Inferior parietal cortex (tissue), 1 donor: Measurements from ENCODE around the gene ANKRD28.
A peak's percentile ranks its signal among the peaks of the same experiment; 100 is the strongest.
"Not testable (repeated sequence)": the region's sequence is repeated elsewhere in the genome, so short reads cannot be mapped to it uniquely, and the experiment has no call there.

Source experiments
- DNase-seq: peaks from one replicate; pipeline ENCODE4 v3.0.0-alpha.2; 2016; ENCODE audit errors: extremely low spot score

Gene ANKRD28

GRCh38 chr3:15797642-15798303 is at the start of gene ANKRD28:
ANKRD28 (minus strand) TSS chr3:15797979; CDS start chr3:15796521, 1,458 bp downstream.
- peak; percentile 83 for DNase-seq

- DNase-seq = no peak
Measured at GRCh38 chr3:15847239-15847638, 49.5 kb upstream of the ANKRD28 start.

- DNase-seq = no peak
Measured at GRCh38 chr3:15846606-15847005, 48.8 kb upstream of the ANKRD28 start.

- DNase-seq = no peak
Measured at GRCh38 chr3:15845475-15845874, 47.7 kb upstream of the ANKRD28 start.

GRCh38 chr3:15844889-15845288 is 47.1 kb upstream of the ANKRD28 start:
- no peak for DNase-seq

- DNase-seq = not testable (repeated sequence)
Measured at GRCh38 chr3:15841091-15841973, 43.6 kb upstream of the ANKRD28 start.

GRCh38 chr3:15839568-15839967 is 41.8 kb upstream of the ANKRD28 start:
- no peak for DNase-seq

- DNase-seq = no peak
Measured at GRCh38 chr3:15831927-15832326, 34.1 kb upstream of the ANKRD28 start.

GRCh38 chr3:15825016-15825415 is 27.2 kb upstream of the ANKRD28 start:
- no peak for DNase-seq

- DNase-seq = no peak
Measured at GRCh38 chr3:15823092-15823491, 25.3 kb upstream of the ANKRD28 start.

- DNase-seq = no peak
Measured at GRCh38 chr3:15822281-15822680, 24.5 kb upstream of the ANKRD28 start.

- no peak for DNase-seq
Measured at GRCh38 chr3:15820911-15821310, 23.1 kb upstream of the ANKRD28 start.

GRCh38 chr3:15819576-15819975 is 21.8 kb upstream of the ANKRD28 start:
- no peak for DNase-seq

GRCh38 chr3:15819043-15819442 is 21.3 kb upstream of the ANKRD28 start:
- DNase-seq = no peak

GRCh38 chr3:15815696-15816095 is 17.9 kb upstream of the ANKRD28 start:
- peak; percentile 77 for DNase-seq

GRCh38 chr3:15813079-15813478 is 15.3 kb upstream of the ANKRD28 start:
- not testable (repeated sequence) for DNase-seq

GRCh38 chr3:15812183-15812582 is 14.4 kb upstream of the ANKRD28 start:
- peak; percentile 69 for DNase-seq

- no peak for DNase-seq
Measured at GRCh38 chr3:15810702-15811101, 12.9 kb upstream of the ANKRD28 start.

- DNase-seq = no peak
Measured at GRCh38 chr3:15809313-15809712, 11.5 kb upstream of the ANKRD28 start.

- DNase-seq = no peak
Measured at GRCh38 chr3:15808679-15809310, 11.0 kb upstream of the ANKRD28 start.

- no peak for DNase-seq
Measured at GRCh38 chr3:15805756-15806266, 8.0 kb upstream of the ANKRD28 start.

- no peak for DNase-seq
Measured at GRCh38 chr3:15804553-15805095, 6.8 kb upstream of the ANKRD28 start.
